Upper lobe of left lung (tissue), 6 donors: ENCODE data around the gene MRPS34. TPM values are rescaled to one million over a fixed set of nuclear protein-coding genes. Genes with fewer than 3 reads are reported as not detected.

Experiments
- ATAC-seq, 2 donors: fragments of 200-7000 bp; cut with Tn5 transposase; one replicate each; pipeline ENCODE4 v1.9.1; 2022; ENCODE audit warnings: mild to moderate bottlenecking in 2 of 2, moderate library complexity in 2 of 2; ENCODE audit not compliant: low FRiP score in 2 of 2
- DNase-seq, 2 donors: peaks; one replicate each; pipeline ENCODE4 v3.0.0-alpha.2; 2019 to 2020
- H3K27ac ChIP-seq, 4 donors: fragments of 200-600 bp; sonication (generic); one replicate each; pipeline ENCODE4 v1.5.1; 2016 to 2019
- H3K27me3 ChIP-seq, 4 donors: fragments of 200-600 bp; sonication (generic); one replicate each; pipeline ENCODE4 v1.5.1; 2017 to 2019
- H3K36me3 ChIP-seq, 4 donors: fragments of 200-600 bp; sonication (generic); one replicate each; pipeline ENCODE4 v1.5.1; 2016 to 2019
- H3K4me1 ChIP-seq, 4 donors: fragments of 200-600 bp; sonication (generic); one replicate each; pipeline ENCODE4 v1.5.1; 2018 to 2019
- H3K4me3 ChIP-seq, 4 donors: fragments of 200-600 bp; sonication (generic); one replicate each; pipeline ENCODE4 v1.5.1; 2017 to 2019; ENCODE audit warnings: mild to moderate bottlenecking in 2 of 4, moderate library complexity in 1 of 4
- H3K9me3 ChIP-seq, 4 donors: fragments of 200-600 bp; sonication (generic); one replicate each; pipeline ENCODE4 v1.5.1; 2018 to 2019
- EP300 ChIP-seq, 4 donors: sonication (generic); formaldehyde crosslinking; IDR thresholded peaks; one replicate each; pipeline ENCODE4 v1.5.1; 2017; ENCODE audit warnings: antibody characterized with exemption in 4 of 4, control low read depth in 2 of 4
- POLR2A ChIP-seq, 4 donors: fragments of 450-650 bp; IDR thresholded peaks; one replicate each; pipeline ENCODE4 v1.5.1; 2016 to 2017; ENCODE audit warnings: antibody characterized with exemption in 4 of 4, mild to moderate bottlenecking in 2 of 4
- POLR2AphosphoS5 ChIP-seq, 2 donors: sonication (generic); formaldehyde crosslinking; IDR thresholded peaks; one replicate each; pipeline ENCODE4 v1.5.1; 2017; ENCODE audit warnings: antibody characterized with exemption in 2 of 2
- WGBS, 2 donors: methylation state at CpG; one replicate each; pipeline ENCODE4 v1.1.5; 2017 to 2018; 5-methylcytosine and 5-hydroxymethylcytosine counted together
- total RNA-seq, 6 donors: library from RNA; depleted of rRNA in 4 of 6; stranded (reverse); fragments of >200 nt in 4 of 6; gene quantifications; one replicate each; pipeline versions ENCODE4 v1.1.0 to v1.2.1, GENCODE V29; 2016 to 2021
- TF ChIP-seq, protein P1 (sequence below), 6 experiments: fragments of 450-650 bp in 4 of 6; fragments of 200-600 bp in 2 of 6; sonication (generic) in 2 of 6; IDR thresholded peaks; one replicate each; pipeline ENCODE4 v1.5.1; 2016 to 2019; ENCODE audit warnings: antibody characterized with exemption in 6 of 6
- donor health status: DM: no; HTN: no; CAD: no; lungs with moderate emphysema.
- donor health status: DM: no; HTN: yes; CAD: no; lungs with severe emphysema.

MRPS34 gene
- total RNA-seq, 6 donors from 2014 or later, result 49.2 to 91.7 (median 69.8) TPM

DNA sequence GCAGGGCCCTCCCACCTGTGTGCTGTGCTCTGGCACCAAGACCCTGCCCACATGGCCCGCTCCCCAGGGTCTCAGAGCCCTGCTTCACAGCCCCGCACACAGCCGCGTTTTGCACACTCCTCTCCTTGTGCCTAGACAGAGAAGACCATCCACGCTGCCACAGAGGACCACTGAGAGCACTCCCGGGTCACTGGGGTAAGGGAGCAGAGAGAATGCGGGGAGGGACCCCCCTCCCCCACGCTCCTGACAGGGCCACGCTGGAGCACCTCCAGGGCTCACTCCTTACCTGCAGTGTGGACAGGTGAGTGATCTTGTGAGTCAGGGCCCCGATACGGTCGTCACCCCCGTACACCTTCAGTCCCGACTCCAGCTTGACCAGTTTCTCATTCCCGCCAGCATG lies 46.7 kb upstream of the MRPS34 start:
- no peak for DNase-seq
- H3K4me3 ChIP-seq, result no peak overlapping the region
- WGBS, 2 donors, result 93 to 95% methylated on average over 12 to 15 of the region's 15 CpGs
- no peak for ATAC-seq
- no peak overlapping the region for H3K27ac ChIP-seq
- H3K36me3 ChIP-seq, result peaks cover 25 to 82% (median 65%) of the 10 kb centered on the region in 4 donors
- TF ChIP-seq POLR2A (IDR thresholded peaks at IDR 0.05) (no peak), POLR2AphosphoS5 (IDR thresholded peaks at IDR 0.05) (no peak), EP300 (IDR thresholded peaks at IDR 0.05) (no peak)
- TF ChIP-seq, protein P1, sequence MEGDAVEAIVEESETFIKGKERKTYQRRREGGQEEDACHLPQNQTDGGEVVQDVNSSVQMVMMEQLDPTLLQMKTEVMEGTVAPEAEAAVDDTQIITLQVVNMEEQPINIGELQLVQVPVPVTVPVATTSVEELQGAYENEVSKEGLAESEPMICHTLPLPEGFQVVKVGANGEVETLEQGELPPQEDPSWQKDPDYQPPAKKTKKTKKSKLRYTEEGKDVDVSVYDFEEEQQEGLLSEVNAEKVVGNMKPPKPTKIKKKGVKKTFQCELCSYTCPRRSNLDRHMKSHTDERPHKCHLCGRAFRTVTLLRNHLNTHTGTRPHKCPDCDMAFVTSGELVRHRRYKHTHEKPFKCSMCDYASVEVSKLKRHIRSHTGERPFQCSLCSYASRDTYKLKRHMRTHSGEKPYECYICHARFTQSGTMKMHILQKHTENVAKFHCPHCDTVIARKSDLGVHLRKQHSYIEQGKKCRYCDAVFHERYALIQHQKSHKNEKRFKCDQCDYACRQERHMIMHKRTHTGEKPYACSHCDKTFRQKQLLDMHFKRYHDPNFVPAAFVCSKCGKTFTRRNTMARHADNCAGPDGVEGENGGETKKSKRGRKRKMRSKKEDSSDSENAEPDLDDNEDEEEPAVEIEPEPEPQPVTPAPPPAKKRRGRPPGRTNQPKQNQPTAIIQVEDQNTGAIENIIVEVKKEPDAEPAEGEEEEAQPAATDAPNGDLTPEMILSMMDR (IDR thresholded peaks at IDR 0.05), result no peak
- peaks cover under 1 to 9% (median 2%) of the 10 kb centered on the region in 4 donors for H3K4me1 ChIP-seq
- H3K9me3 ChIP-seq, result no peaks in the 10 kb centered on the region
- no peaks in the 10 kb centered on the region for H3K27me3 ChIP-seq

DNA sequence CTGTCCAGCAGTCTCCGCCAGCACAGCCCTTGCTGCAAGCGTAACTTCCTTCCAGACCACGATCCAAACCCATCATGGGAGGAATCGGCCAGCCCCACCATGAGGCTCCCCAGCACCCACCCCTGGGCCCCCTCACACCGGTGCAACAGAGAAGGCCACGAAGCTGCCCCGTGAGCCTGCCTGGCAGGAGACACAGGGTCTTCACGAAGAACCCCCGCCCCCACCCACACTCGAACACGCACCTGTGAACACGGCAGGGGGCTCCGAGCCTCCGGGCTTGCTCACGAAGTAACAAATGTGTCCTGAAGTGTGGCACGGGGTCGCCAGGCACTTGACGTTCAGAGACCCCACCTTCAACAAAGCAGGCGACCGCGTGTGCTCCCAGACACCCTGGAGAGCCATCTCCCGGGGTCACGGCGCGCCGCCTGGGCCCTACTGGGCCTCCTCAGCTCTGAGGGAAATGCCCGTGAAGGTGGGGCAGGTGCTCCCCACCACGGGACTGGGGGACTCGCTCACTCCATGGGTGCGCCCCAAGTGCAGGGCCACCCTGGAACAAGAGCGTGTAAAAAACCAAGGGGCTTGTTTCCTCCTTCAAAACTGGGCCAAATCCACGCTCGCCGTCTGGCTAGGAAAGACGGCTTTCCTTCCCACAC lies 46.1 kb upstream of the MRPS34 start:
- Histone ChIP-seq H3K36me3 (peaks cover 25 to 83% (median 67%) of the 10 kb centered on the region in 4 donors), H3K4me1 (peaks cover 0 to 3% (median 0%) of the 10 kb centered on the region in 4 donors), H3K27ac (no peak overlapping the region), H3K27me3 (no peaks in the 10 kb centered on the region), H3K9me3 (no peaks in the 10 kb centered on the region), H3K4me3 (no peak overlapping the region)
- ATAC-seq (no peak), DNase-seq (peak in 1 of 2 donors; percentile 75)
- WGBS, 2 donors, result 90 to 93% methylated on average over 9 to 32 of the region's 35 CpGs
- TF ChIP-seq EP300 (IDR thresholded peaks at IDR 0.05), result no peak
- TF ChIP-seq, protein P1 (IDR thresholded peaks at IDR 0.05), result no peak
- TF ChIP-seq POLR2AphosphoS5 (IDR thresholded peaks at IDR 0.05), result no peak
- no peak for TF ChIP-seq POLR2A (IDR thresholded peaks at IDR 0.05)

DNA sequence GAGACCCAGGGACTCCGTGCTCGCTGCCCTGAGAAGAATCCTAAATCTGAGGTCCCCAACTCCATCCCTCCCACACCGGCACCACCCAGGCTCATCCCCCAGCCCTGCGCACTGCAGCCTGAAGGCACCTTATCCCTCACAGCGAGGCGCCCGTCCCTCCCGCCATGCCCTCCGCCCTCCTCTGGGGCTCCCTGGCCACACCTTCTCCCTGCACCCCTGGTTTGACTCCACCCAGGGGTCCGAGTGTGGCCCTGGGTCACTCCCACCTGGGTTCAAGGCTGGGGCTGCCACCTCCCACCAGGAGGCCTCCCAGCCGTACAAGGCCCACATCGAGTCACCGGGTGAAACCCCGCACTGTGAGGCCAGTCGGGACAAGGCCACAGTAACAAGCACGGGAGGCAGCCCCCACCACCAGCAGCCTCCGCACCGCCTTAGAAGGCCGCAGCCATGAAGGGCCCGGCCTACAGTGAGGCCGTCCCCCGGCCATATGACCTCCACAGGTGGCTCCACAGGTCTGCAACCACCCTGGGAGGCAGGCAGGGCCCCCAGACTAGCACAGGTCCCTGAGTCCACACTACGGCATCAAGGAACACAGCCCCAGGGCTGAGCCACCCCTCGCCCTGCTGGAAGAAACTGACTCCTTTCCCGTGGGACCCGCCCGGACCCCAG lies 45.4 kb upstream of the MRPS34 start:
- 96 to 97% methylated on average over 9 to 22 of the region's 27 CpGs for WGBS, 2 donors
- peaks cover 25 to 90% (median 72%) of the 10 kb centered on the region in 4 donors for H3K36me3 ChIP-seq
- no peaks in the 10 kb centered on the region for H3K27me3 ChIP-seq
- DNase-seq (peak in 1 of 2 donors; percentile 66), ATAC-seq (no peak)
- no peak overlapping the region for H3K4me3 ChIP-seq
- no peaks in the 10 kb centered on the region for H3K4me1 ChIP-seq
- no peaks in the 10 kb centered on the region for H3K9me3 ChIP-seq
- TF ChIP-seq POLR2A (IDR thresholded peaks at IDR 0.05) (no peak), EP300 (IDR thresholded peaks at IDR 0.05) (no peak), POLR2AphosphoS5 (IDR thresholded peaks at IDR 0.05) (no peak)
- TF ChIP-seq, protein P1 (IDR thresholded peaks at IDR 0.05), result no peak
- H3K27ac ChIP-seq, result no peak overlapping the region

GRCh38 chr16:1817716-1818115 lies 44.8 kb upstream of the MRPS34 start:
- H3K27ac ChIP-seq, result no peak overlapping the region
- no peak for TF ChIP-seq EP300 (IDR thresholded peaks at IDR 0.05)
- no peak for TF ChIP-seq POLR2AphosphoS5 (IDR thresholded peaks at IDR 0.05)
- TF ChIP-seq, protein P1 (IDR thresholded peaks at IDR 0.05), result no peak
- no peak for TF ChIP-seq POLR2A (IDR thresholded peaks at IDR 0.05)
- ATAC-seq (peak in 1 of 2 donors; percentile 14), DNase-seq (peak in 1 of 2 donors; percentile 70)
- no peaks in the 10 kb centered on the region for H3K27me3 ChIP-seq
- H3K9me3 ChIP-seq, result no peaks in the 10 kb centered on the region
- H3K4me1 ChIP-seq, result peaks cover 0 to 5% (median 4%) of the 10 kb centered on the region in 4 donors
- whole genome bisulfite sequencing, 2 donors, result 87 to 94% methylated on average over 4 to 17 of the region's 17 CpGs
- no peak overlapping the region for H3K4me3 ChIP-seq
- peaks cover 25 to 91% (median 70%) of the 10 kb centered on the region in 4 donors for H3K36me3 ChIP-seq
